NCI-H1930 (cell line): ENCODE measurements around the gene RPL18A.
"Not testable (repeated sequence)": the region's sequence is repeated elsewhere in the genome, so short reads cannot be mapped to it uniquely, and the experiment has no call there.

Experiments used
- DNase-seq, 2 experiments: peaks; one replicate each; lab custom pipeline; 2025; lab: John Stamatoyannopoulos, UW

Gene RPL18A

DNA sequence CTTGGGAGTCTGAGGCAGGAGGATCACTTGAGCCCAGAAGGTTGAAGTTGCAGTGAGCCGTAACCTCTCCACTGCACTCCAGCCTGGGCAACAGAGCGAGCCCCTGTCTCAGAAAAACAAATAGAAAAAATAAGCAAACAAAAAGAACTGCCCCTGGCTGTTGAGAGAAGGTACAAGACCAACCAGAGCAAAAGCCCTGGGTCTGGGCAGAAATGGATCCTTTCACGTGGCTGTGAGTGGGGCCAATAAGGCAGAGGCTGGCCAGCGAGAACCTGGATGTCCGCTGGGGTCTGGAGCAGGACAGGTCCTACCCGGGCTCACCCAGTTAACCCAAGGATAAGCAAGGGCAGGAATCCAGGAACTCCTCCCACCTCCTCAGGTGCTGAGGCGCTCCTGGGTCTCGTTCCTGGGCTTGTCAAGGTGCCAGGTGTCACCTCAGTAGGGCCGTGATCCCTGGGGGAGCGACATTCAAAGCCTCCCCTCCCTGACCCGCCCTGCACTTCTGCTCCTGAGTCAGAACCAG lies 7.3 kb downstream of the RPL18A start:
- no peak for DNase-seq

DNA sequence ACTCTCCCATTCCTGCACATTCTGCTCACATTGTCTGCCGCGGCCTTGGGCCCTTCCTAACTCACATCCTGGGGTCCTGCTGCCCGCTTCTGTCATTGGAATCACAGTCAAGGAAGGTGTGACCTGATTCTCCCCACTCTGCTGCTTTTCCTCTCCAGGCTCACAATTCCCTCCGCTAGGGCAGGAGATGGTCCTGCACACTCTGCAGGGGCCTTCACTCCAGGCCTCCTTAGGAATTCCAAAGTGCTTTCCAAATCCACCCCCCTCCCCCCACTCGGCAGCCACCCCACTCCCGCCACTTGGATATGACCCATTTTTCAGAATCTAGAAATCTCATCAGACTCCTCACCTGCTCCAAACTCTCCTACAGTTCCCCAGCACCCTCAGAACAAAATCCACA lies 9.0 kb downstream of the RPL18A start:
- DNase-seq = no peak

DNA sequence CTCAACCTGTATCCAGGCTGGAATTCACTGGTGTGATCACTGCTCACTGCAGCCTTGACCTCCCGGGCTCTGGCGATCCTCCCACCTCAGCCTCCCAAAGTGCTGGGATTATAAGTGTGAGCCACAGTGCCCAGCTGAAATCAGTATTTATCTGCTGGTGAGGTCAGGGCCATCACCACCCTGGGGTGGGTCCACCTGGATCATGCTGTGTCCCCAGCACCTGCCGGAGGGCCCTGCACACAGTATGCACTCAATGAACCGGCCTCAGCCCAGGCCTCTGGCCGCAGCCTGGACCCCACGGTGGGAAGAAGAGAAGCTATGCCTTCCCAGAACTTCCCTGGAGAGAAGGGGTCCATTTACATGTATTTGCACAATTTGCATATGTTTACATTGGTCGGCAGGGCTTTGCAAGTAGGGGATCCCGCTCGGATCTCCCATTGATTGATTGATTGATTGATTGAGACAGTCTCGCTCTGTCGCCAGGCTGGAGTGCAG lies 9.5 kb downstream of the RPL18A start:
- DNase-seq = no peak

DNA sequence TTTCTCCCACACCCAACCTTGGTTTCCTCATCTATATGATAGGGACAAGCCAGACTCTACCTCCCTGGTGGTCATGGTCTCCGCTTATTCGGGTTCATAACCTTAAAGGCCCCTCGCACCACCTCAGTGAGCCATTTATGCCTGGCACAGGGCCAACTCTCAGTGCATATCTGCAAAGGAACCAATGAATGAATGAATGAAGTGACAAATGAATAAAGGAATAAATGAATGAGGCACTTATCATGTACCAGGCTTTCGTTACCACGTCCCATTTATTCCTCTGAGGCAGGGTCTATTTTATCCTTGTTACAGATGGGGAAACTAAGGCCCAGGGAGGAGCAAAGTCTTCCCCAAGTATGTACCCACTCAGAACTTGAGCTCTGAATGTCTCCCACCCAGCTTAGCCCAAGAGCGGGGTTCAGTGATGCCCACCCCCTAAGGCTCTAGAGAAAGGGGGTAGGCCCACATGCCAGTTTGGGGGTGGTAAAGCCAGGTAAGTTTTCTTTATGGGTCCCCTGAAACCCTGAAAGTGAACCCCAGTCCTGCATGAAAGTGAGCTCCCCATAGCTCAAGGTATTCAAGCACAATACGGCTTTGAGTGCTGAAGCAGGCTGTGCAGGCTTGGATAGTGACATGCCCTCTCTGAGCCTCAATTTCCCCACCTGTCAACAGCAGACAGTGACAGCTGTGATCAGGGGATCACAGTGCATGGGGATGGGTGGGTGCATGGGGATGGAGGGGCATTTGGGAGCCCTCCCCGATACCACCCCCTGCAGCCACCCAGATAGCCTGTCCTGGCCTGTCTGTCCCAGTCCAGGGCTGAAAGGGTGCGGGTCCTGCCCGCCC lies 11.5 kb downstream of the RPL18A start:
- DNase-seq = no peak

DNA sequence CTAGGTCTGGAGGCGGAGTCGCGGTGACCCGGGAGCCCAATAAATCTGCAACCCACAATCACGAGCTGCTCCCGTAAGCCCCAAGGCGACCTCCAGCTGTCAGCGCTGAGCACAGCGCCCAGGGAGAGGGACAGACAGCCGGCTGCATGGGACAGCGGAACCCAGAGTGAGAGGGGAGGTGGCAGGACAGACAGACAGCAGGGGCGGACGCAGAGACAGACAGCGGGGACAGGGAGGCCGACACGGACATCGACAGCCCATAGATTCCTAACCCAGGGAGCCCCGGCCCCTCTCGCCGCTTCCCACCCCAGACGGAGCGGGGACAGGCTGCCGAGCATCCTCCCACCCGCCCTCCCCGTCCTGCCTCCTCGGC lies 12.2 kb downstream of the RPL18A start, which contains the start of gene SLC5A5:
Gene SLC5A5, plus strand, starts transcription at position 68 of the 373 bp plus-strand sequence. CDS start 375 bp downstream, outside the sequence.
- DNase-seq = no peak

DNA sequence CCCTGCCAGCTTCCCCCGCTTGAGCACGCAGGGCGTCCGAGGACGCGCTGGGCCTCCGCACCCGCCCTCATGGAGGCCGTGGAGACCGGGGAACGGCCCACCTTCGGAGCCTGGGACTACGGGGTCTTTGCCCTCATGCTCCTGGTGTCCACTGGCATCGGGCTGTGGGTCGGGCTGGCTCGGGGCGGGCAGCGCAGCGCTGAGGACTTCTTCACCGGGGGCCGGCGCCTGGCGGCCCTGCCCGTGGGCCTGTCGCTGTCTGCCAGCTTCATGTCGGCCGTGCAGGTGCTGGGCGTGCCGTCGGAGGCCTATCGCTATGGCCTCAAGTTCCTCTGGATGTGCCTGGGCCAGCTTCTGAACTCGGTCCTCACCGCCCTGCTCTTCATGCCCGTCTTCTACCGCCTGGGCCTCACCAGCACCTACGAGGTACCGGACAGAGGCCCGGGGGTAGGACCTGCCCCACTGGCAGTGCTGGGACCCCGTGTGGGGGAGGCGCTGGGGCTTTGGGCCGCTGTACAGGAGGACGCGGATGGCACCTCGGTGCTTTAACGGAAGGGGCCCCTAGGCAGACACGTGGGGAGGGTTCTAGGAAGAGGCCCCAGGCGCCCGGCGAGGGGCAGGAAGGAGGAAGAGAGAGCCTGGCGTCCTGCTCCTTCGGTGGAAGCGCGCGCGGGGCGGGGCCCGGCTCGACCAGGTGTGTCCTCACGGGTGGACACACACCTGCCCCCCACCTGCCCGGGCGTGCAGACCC lies 12.7 kb downstream of the RPL18A start:
- DNase-seq = no peak

DNA sequence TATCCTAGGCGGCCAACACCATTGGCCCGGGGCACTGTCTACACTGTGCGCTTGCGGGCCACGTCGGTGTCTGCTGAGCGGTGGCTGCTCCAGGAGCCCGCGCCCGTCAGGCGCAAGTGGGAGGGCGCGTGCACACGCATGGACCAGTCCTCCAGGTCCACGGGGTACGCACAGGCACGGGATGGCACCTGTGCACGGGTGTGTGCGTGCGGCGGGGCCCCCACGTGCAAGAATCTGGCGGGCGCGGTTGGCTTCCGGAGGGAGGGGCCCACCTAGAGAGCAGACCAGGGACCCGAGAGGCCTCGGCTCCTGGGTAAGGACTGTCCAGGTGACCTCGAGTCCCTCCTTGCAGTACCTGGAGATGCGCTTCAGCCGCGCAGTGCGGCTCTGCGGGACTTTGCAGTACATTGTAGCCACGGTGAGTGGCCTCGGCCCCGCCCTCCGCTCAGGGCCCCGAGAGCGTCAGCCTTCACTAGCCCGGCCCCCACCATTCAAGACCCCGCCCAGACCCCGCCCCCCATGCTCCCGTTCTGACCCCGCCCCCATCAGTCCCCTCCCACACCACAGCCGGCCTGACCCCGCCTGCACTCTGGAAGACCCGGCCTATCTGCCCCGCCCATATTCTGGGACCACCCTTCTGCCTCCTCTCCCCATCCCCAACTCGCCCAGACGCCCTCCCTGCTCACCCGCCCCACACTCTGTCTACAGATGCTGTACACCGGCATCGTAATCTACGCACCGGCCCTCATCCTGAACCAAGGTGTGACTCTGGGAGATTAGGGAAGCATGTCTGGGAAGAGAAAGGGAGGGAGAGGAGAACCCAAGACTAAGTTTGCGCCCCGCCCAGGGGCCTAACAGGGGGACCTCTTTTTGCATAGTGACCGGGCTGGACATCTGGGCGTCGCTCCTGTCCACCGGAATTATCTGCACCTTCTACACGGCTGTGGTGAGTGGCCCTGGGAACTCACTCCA lies 14.4 kb downstream of the RPL18A start:
- DNase-seq = peak; percentile 25 to 45

DNA sequence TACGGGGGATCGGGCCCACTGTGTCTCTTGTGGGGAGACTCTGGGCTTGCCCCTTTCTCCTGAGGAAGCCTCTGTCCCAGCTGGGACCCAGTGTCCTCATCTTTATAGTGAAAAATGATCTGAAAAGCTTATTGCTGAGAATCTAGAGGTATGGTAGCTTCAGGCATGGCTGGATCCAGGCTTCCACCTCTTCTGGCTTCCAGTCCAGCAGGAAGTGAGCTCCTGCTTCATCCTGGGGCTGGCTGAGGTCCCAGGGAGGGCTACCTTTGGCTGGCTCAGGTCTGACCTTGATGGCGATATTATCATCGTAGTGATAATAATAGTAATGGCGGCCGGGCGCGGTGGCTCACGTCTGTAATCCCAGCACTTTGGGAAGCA lies 15.0 kb downstream of the RPL18A start:
- no peak for DNase-seq

DNA sequence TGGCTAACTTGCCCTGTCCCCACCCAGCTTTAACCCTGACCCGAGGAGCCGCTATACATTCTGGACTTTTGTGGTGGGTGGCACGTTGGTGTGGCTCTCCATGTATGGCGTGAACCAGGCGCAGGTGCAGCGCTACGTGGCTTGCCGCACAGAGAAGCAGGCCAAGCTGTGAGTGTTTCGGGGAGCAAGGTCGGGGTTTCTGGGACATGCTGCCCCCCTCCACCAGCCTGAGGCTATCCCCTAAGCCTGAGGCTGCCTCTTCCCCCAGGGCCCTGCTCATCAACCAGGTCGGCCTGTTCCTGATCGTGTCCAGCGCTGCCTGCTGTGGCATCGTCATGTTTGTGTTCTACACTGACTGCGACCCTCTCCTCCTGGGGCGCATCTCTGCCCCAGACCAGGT lies 18.0 kb downstream of the RPL18A start:
- no peak for DNase-seq

DNA sequence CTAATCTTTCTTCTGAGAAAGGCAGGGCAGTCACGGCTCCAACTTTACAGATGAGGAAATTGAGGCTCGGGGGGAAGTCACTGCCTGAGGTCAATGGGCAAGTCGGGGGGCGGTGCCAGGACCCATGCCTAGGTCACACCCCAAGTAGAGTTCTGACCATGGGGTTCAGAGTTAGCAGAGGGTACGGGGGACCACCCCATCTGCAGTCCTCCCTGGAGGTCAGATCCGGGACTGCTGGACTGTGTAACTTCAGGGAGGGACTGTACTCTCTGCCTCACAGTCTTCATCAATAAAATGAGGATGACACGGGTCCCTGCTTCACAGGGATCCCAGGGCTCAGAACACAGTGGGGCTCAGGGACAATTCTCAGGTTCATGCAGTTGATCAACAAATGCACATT lies 19.8 kb downstream of the RPL18A start:
- DNase-seq = no peak

DNA sequence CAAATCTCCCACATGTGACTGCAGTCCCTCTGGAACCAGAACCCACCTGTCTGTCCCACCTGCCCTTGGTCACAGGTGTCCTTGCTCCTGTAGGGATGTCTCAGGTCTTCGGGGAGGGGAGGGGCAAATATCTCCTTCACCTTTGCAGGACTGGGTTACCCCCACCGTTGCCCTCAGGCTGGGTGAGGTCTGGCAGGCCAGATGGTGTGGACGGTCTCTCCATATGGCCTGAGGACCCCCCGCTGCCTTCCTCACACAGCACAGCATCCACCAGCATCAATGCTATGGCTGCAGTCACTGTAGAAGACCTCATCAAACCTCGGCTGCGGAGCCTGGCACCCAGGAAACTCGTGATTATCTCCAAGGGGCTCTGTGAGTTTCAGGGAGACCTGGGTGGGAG lies 22.0 kb downstream of the RPL18A start:
- DNase-seq = no peak

DNA sequence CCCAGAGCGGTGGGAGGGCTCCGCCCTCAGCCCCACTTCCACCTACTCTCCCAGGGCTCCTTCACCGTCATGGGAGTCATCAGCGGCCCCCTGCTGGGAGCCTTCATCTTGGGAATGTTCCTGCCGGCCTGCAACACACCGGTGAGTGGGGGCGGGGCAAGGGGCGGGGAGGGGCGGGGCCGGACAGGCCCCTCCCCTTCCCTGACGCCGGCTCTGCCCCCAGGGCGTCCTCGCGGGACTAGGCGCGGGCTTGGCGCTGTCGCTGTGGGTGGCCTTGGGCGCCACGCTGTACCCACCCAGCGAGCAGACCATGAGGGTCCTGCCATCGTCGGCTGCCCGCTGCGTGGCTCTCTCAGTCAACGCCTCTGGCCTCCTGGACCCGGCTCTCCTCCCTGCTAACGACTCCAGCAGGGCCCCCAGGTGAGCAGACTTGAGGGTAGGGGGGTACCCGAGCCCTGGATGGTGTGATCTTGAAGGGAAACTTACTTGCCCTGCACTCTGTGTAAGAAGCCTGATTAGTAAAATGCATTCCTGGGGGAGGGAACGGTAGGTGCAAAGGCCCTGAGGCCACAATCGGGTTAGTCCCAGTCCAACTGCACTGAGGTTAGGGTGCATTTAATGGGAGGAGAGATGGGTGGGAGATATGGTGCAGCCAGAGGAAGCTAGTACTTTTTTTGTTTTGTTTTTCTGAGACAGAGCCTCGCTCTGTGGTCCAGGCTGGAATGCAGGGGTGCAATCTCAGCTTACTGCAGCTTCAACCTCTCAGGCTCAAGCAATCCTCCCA lies 24.1 kb downstream of the RPL18A start:
- DNase-seq = no peak

DNA sequence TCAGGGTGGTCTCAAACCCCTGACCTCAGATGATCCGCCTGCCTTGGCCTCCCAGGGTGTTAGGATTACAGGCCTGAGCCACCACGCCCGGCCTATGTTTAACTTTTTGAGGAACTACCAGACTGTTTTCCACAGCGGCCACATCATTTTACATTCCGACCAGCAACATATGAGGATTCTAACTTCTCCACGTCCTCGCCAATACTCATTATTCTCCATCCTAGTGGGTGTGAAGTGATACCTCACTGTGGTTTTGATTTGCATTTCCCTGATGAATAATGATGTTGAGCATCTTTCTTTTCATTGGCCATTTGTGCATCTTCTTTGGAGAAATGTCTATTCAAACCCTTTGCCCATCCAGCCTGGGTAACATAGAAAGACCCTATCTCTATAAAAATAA lies 26.8 kb downstream of the RPL18A start:
- no peak for DNase-seq

DNA sequence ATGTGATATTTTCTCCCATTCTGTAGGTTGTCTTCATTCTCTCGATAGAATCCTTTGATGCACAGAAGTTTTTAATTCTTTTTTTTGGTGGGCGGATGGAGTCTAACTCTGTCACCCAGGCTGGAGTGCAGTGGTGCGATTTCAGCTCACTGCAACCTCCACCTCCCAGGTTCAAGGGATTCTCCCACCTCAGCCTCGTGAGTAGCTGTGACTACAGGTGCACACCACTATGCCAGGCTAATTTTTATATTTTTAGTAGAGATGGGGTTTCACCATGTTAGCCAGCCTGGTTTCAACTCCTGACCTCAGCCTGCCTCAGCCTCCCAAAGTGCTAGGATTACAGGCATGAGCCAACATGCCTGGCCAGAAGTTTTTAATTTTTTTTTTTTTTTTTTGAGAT lies 27.5 kb downstream of the RPL18A start:
- DNase-seq = not testable (repeated sequence)

DNA sequence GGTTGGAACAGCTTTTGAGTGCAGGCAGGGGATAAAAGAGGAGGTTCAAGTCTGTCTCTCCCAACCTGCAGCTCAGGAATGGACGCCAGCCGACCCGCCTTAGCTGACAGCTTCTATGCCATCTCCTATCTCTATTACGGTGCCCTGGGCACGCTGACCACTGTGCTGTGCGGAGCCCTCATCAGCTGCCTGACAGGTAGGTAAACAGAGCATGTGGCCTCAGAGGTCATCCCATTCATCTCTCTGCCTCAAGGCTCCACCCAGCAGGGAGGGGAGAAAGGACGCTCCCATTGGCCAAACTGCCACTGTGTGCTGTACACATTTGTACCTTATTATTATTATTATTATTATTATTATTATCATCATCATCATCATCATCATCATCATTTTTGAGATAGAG lies 28.6 kb downstream of the RPL18A start:
- DNase-seq = no peak

DNA sequence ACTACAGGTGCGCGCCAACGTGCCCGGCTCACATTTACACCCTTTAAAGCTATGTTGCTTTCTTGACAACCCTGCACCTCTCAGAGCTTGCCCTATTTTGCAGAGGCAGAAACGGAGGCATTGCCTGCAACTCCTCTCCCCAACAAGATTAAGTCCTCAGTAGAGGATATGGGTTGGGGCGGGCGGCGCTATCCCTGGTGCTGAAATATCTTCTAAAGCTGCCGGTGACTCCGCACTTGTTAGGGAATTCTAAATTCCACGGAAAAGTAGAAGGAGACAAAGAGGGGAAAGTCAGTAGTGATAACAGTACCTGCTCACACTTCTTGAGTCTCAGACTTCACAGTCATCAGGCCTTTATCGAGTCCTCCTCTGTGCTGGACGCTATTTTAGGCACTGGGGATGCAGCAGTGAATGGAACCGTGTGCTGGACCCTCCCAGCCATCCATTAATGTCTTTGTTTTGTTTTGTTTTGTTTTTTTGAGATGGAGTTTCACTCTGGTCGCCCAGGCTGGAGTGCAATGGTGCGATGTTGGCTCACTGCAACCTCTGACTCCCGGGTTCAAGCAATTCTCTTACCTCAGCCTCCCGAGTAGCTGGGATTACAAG lies 30.0 kb downstream of the RPL18A start:
- DNase-seq = no peak

DNA sequence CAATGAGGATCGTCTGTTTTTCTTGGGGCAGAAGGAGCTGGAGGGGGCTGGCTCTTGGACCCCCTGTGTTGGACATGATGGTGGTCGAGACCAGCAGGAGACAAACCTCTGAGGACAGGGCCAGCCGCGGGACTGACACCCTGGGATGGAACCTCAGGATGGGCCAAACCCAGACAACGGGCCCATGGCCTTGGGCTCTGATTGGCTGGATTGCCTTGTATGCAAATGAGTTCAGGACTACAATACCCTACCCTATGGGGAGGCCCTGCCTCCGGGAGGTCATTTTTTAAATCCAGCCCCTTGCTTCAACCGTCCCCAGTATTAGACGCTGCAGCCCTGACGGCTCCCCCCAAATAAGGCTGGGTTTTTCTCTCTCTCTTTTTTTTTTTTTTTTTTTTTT lies 34.1 kb downstream of the RPL18A start:
- no peak for DNase-seq

DNA sequence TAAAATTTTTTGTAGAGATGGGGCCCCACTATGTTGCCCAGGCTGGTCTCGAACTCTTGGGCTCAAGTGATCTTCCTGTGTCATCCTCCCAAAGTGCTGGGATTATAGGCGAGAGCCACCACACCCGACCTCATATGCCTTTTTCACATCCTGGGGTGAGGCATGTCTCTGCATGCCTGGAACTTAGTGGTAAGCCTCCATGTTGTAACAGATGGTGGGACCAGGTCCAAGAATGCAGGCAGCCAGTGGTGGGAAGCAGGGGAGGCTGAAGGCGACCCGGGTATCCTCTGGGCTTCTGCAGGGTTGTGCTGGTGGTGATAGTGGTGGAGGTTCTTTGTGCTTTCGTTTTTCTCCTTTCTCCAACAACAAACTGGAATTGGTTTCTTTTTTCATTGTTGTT lies 43.0 kb downstream of the RPL18A start:
- DNase-seq = no peak

DNA sequence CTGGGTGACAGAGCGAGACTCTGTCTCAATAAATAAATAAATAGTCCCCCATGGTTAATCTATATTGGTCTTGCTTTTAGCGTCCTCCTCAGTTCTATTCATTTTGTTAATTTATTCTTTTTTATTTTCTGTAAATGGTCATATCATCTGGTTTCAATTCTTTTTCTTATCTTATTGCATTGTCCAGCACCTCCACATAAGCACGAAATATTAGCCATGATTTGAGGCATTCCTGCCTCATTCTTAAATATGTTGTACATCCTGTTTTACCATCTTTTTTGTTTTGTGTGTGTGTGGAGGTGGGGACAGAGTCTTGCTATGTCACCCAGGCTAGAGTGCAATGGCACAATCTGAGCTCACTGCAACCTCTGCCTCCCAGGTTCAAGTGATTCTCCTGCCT lies 48.5 kb downstream of the RPL18A start:
- no peak for DNase-seq

DNA sequence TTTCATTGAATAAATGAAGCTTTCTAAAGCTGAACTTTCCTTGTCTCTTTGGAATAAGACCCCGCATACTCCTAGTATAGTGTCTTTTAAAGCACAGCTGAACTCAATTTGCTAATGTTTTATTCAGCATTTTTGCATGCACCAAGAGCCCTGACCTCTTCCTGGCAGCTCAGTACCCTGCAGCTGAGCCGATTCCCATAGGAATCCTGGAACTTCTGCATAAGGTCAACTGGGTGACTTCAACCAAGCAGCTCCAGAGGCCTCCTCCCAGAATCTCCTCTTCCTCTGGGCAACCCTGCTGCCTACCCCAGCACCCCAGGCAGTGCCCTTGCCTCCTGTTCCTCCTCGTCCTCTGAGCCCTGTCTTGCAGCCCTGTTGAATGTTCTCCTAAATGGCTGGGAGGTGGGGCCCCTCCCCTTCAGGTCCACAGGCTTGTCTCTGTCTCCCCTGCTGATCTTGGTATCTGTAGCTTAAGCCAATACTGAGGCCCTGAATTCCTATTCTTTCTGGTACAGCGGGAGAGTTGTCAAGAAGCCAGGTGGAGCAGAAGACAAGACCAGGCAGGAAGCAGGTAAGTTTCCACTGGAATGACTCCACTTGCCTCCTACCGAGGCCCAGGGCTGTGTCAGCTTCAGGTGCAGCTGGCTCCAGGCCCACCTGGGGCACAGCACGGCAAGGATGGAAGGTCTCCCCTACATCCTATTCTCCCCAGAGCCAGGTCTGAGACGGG lies 49.5 kb downstream of the RPL18A start:
- DNase-seq = no peak
